Breast epithelium (tissue), 3 donors: ENCODE results near the gene CALU.

ENCODE experiments used
- CTCF ChIP-seq, 3 donors: fragments of 450-650 bp; IDR thresholded peaks; one replicate each; pipeline ENCODE4 v1.5.1; 2016 to 2017; ENCODE audit warnings: antibody characterized with exemption in 3 of 3, mild to moderate bottlenecking in 3 of 3, moderate library complexity in 3 of 3
- POLR2A ChIP-seq: fragments of 450-650 bp; IDR thresholded peaks from one replicate; pipeline ENCODE4 v1.6.1; 2016; ENCODE audit warnings: antibody characterized with exemption, mild to moderate bottlenecking, moderate library complexity

- TF ChIP-seq CTCF (IDR thresholded peaks at IDR 0.05) (no peak), POLR2A (no peak)
Observed at GRCh38 chr7:128785738-128786137, 46.6 kb downstream of the CALU start.
